GM18517 (cell line): ENCODE measurements around the gene LONRF2.
"Not testable (repeated sequence)": the region's sequence is repeated elsewhere in the genome, so short reads cannot be mapped to it uniquely, and the experiment has no call there.

Source experiments
- ATAC-seq: cut with Tn5 transposase; IDR thresholded peaks from one replicate; pipeline ENCODE4 v1.9.1; 2021; ENCODE audit warnings: mild to moderate bottlenecking, moderate library complexity; ENCODE audit not compliant: unreplicated experiment

LONRF2 gene

DNA sequence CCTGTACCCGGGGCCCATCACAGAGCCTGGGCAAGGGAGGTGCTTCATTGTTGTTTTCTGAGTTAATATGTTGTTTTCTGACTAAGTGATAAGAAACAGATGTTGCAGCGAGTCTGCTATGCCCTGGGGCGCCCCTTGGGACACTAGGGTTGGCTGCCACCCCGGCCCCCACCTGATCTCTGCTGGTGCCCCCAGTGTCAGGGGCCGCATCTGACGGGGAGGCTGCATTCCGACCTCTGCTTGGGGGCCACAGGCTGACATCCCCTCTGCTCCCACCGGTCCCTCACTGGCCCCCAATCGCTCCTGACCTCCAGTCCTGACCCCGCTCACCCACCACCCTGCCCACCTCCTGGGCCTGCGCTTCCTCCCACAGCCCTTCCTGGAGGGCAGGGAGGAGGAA is 65.9 kb downstream of the LONRF2 start:
- no peak for ATAC-seq

- ATAC-seq: no peak
Measured at GRCh38 chr2:100254646-100255210, 67.6 kb downstream of the LONRF2 start.

GRCh38 chr2:100253786-100254185 is 68.5 kb downstream of the LONRF2 start:
- ATAC-seq: no peak

DNA sequence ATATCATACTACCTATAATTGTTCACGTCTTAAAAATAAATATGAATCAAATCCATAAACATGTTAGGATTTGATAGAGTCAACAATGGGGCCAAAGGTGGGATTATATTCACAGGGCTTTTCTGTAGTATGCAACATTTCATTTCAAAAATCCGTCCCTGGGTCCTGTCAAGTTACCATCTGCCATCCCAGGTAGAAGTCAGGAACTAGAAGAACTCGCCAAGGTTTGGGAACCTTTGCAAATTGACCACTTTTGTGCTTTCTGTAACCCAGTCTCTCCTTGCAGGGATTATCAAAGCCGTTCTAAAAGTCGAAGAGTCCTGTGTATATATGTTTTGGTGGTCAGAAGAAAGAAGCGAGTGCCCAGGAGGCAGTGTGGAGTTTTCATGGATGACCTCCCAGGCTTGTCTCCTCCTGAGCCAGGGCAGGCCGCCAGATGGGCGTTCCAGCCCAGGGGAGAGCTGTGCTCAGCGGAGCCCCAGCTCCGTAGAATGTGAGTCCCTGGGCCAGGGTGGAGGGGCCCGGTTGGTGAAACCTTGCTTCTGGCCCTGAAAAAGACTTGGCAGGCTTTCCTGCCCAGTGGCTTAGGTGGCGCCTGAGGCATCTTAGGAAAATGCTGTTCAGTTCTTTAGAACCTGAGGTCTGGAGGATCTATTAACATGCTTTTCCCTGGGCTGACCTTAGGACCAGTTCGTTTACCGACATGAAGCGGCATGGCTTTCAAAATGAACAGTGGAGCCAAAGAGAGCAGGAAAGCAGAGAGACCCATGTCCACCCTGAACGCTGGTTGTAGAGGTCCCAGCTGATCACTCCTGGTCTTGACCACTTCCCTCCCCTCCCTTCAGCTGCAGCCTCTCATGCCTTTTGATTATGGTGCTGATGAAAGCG is 69.2 kb downstream of the LONRF2 start:
- ATAC-seq: no peak

GRCh38 chr2:100250645-100251044 is 71.7 kb downstream of the LONRF2 start:
- ATAC-seq: no peak

GRCh38 chr2:100248971-100249370 is 73.3 kb downstream of the LONRF2 start:
- no peak for ATAC-seq

DNA sequence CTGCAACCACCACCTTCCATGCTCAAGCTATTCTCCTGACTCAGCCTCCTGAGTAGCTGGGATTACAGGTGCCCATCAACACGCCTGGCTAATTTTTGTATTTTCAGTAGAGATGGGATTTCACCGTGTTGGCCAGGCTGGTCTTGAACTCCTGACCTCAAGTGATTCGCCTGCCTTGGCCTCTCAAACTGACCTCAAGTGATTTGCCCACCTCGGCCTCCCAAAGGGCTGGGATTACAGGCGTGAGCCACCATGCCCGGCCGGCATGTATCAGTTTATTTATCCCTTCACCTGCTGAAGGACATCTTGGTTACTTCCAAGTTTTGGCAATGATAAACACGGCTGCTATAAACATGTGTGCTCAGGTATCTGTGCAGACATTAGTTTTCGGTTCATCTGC is 73.7 kb downstream of the LONRF2 start:
- ATAC-seq: not testable (repeated sequence)

DNA sequence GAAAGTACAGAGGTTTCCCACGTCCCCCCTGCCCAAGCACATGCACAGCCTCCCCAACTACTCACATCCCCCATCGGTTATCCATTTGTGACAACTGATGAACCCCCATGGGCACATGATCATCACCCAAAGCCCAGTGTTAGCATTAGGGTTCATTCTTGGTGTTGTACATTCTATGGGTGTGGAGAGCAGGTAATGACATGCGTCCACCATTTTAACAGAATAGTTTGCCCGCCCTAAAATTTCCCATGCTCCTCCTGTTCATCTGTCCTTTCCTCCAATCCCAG is 74.3 kb downstream of the LONRF2 start:
- ATAC-seq: no peak

DNA sequence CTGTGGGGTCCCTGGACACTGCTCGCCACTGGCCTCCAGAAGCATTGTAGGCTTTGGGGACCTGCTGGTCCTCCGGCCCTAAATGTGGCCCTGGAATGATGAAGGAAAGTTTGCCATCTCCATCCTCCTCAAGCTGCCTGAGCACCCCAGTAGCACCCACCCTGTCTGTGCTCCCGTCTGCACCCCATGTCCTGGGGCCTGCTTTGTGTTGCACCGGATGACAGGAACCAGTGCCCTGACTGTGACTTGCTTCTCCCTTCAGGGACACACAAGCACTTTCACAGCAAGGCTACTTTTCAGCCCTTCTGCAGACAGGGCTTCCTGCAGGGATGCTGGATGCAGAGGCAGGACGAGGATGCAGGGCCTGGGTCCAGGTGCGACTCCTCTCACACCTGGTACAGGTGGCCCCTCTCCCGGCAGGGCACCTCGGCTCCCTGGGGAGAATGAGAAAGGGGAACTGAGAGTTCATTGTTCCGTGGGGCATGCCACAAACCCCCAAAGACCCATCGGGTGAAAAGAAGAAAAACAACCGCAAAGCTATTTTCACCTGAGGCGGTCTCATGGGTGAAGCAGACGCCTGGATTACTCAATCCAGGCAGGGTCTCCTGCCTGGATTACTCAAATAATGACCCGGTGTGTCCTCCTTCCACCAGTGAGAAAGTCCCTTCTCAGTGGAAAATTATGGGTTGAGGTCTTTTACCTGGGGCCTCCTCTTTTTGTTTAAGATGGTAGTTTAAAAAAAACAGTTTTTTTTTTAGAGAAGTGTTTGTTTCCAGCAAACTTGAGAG is 74.9 kb downstream of the LONRF2 start:
- peak; percentile 81 for ATAC-seq

GRCh38 chr2:100246163-100247145 is 75.8 kb downstream of the LONRF2 start:
- ATAC-seq: no peak

DNA sequence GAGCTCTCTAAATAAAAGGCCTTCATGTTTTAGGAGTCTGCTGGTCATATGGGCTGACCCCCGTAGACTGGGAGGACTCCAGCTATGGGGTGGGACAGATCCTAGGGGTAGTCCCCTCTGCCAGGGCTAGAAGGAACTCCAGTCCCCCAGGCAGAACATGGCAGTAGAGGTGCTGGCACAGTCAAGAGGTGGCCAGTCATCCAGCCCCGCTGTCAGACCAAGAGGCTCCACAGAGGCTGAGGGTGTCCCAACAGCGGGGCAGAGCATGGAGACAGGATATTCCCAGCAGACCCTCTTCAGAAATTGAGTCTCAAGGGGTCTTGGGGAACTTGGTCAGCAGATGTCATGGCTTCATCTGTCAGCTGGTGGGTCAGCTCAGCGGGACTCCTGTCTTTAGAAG is 76.6 kb downstream of the LONRF2 start:
- no peak for ATAC-seq

- ATAC-seq: no peak
Measured at GRCh38 chr2:100244881-100245605, 77.3 kb downstream of the LONRF2 start.

DNA sequence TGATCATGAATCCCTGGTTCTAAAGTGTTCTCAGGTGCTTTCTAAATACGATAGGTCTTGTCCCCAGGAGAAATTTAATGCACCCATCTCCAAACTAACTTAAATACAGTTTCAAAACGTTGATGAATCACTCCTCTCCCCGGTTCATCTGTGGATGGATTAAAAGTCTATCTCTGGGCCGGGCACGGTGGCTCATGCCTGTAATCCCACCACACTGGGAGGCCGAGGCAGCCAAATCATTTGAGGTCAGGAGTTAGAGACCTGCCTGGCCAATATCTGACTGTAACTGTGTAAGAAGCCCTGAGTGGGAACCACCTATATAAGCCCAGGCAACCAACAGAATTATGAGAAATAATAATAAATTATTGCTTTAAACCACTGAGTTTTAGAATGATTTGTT is 78.7 kb downstream of the LONRF2 start:
- no peak for ATAC-seq

GRCh38 chr2:100242891-100243619 is 79.2 kb downstream of the LONRF2 start:
- ATAC-seq: no peak

- ATAC-seq: no peak
Measured at GRCh38 chr2:100242476-100242875, 79.8 kb downstream of the LONRF2 start.

GRCh38 chr2:100241236-100241635 is 81.1 kb downstream of the LONRF2 start:
- no peak for ATAC-seq

GRCh38 chr2:100240386-100240785 is 81.9 kb downstream of the LONRF2 start:
- no peak for ATAC-seq

GRCh38 chr2:100239486-100240210 is 82.7 kb downstream of the LONRF2 start:
- no peak for ATAC-seq

GRCh38 chr2:100238471-100238870 is 83.8 kb downstream of the LONRF2 start:
- ATAC-seq: no peak
